K562 (cell line): ENCODE measurements around the gene CHERP. TPM values are rescaled to one million over a fixed set of nuclear protein-coding genes. Genes with fewer than 3 reads are reported as not detected.

ENCODE experiments used
- ATF1 ChIP-seq, 2 experiments: fragments of 450-650 bp in 1 of 2; IDR thresholded peaks; 2 replicates each; pipeline ENCODE4 v1.6.1; 2016; ENCODE audit warnings: missing compliant biosample characterization in 1 of 2, missing genetic modification characterization in 1 of 2
- EHMT2 ChIP-seq: fragments of 450-650 bp; IDR thresholded peaks from 2 replicates; pipeline ENCODE4 v1.6.1; 2018; ENCODE audit warnings: antibody characterized with exemption
- ELF1 ChIP-seq: fragments of 200-800 bp; sonication (Bioruptor generic); IDR thresholded peaks from 2 replicates; pipeline ENCODE4 v1.6.1; 2016; ENCODE audit warnings: missing genetic modification characterization, missing compliant biosample characterization
- ESRRA ChIP-seq: fragments of 450-650 bp; IDR thresholded peaks from 2 replicates; pipeline ENCODE4 v1.6.1; 2014; ENCODE audit warnings: low read depth, mild to moderate bottlenecking, moderate library complexity, borderline replicate concordance
- FOXP1 ChIP-seq: sonication (generic); formaldehyde crosslinking; IDR thresholded peaks from 2 replicates; pipeline ENCODE4 v1.8.0; 2022; ENCODE audit warnings: mild to moderate bottlenecking, missing genetic modification reagents
- HDAC6 ChIP-seq: IDR thresholded peaks from 2 replicates; pipeline ENCODE4 v1.6.1; 2012; ENCODE audit warnings: low read depth, mild to moderate bottlenecking, control low read depth, inconsistent platforms, low read length, moderate library complexity
- KAT7 ChIP-seq: sonication (generic); formaldehyde crosslinking; IDR thresholded peaks from 2 replicates; pipeline ENCODE4 v1.8.0; 2022; ENCODE audit warnings: missing genetic modification reagents, mild to moderate bottlenecking, borderline replicate concordance
- PRMT5 ChIP-seq: sonication (generic); formaldehyde crosslinking; IDR thresholded peaks from 2 replicates; pipeline ENCODE4 v1.5.0; 2020; ENCODE audit warnings: missing genetic modification reagents
- PTRF ChIP-seq: fragments of 450-650 bp; IDR thresholded peaks from 2 replicates; pipeline ENCODE4 v1.6.1; 2016; ENCODE audit warnings: mild to moderate bottlenecking, missing genetic modification characterization, missing compliant biosample characterization
- RAD21 ChIP-seq, 2 experiments: fragments of 250-450 bp in 1 of 2; fragments of 450-650 bp in 1 of 2; sonication (Bioruptor Pico) in 1 of 2; formaldehyde crosslinking in 1 of 2; IDR thresholded peaks in 1 of 2; conservative IDR thresholded peaks in 1 of 2; 2 replicates each; pipeline versions ENCODE4 v1.4.0 to v1.8.0; 2020 to 2022; ENCODE audit warnings: mild to moderate bottlenecking in 2 of 2, moderate library complexity in 1 of 2
- RCOR1 ChIP-seq, 2 experiments: IDR thresholded peaks; 2 replicates each; pipeline ENCODE4 v1.6.1; 2012; ENCODE audit warnings: low read depth in 2 of 2, low read length in 2 of 2, borderline replicate concordance in 1 of 2, improper control_type of control experiment in 1 of 2
- SMC3 ChIP-seq: conservative IDR thresholded peaks from 2 replicates; pipeline ENCODE4 v1.6.1; 2011; ENCODE audit warnings: low read depth, low read length, improper control_type of control experiment; ENCODE audit not compliant: insufficient read depth
- TEAD2 ChIP-seq: fragments of 450-650 bp; IDR thresholded peaks from 2 replicates; pipeline ENCODE4 v1.6.1; 2016; ENCODE audit warnings: missing genetic modification characterization, control low read depth, missing compliant biosample characterization
- TOE1 ChIP-seq, 2 experiments: fragments of 450-650 bp in 1 of 2; sonication (generic) in 1 of 2; formaldehyde crosslinking in 1 of 2; IDR thresholded peaks; 2 replicates each; pipeline versions ENCODE4 v1.7.1 to v1.8.0; 2016 to 2022; ENCODE audit warnings: borderline replicate concordance in 2 of 2, mild to moderate bottlenecking in 2 of 2, antibody characterized with exemption in 1 of 2, inconsistent platforms in 1 of 2, low read depth in 1 of 2, missing genetic modification reagents in 1 of 2, moderate library complexity in 1 of 2
- TRIM24 ChIP-seq, 2 experiments: fragments of 450-650 bp; IDR thresholded peaks; 2 replicates each; pipeline ENCODE4 v1.6.1; 2016
- ZNF134 ChIP-seq: fragments of 250-450 bp; sonication (Bioruptor Pico); conservative IDR thresholded peaks from 2 replicates; pipeline ENCODE4 v1.4.0; 2020
- ZNF239 ChIP-seq: fragments of 250-450 bp; sonication (Bioruptor Pico); IDR thresholded peaks from 2 replicates; pipeline ENCODE4 v1.4.0; 2020; ENCODE audit warnings: mild to moderate bottlenecking
- ZNF41 ChIP-seq: fragments of 250-450 bp; sonication (Bioruptor Pico); conservative IDR thresholded peaks from 2 replicates; pipeline ENCODE4 v1.4.0; 2020; ENCODE audit warnings: mild to moderate bottlenecking
- ZNF644 ChIP-seq: fragments of 200-800 bp; sonication (Bioruptor generic); IDR thresholded peaks from 2 replicates; pipeline ENCODE4 v1.6.1; 2016; ENCODE audit warnings: low read depth, missing genetic modification characterization, missing compliant biosample characterization
- ZNF707 ChIP-seq: fragments of 250-450 bp; sonication (Bioruptor Pico); conservative IDR thresholded peaks from 2 replicates; pipeline ENCODE4 v1.8.0; 2022; ENCODE audit warnings: inconsistent platforms, mild to moderate bottlenecking, moderate library complexity
- ZNF75A ChIP-seq: fragments of 450-650 bp; formaldehyde crosslinking; IDR thresholded peaks from 2 replicates; pipeline ENCODE4 v1.4.0; 2020; ENCODE audit warnings: mild to moderate bottlenecking
- polyA plus RNA-seq, 8 experiments: library from polyadenylated mRNA; depleted of rRNA in 4 of 8; stranded (reverse) in 5 of 8; unstranded in 3 of 8; fragments of >200 nt; fragmentation: Nextera tagmentation in 2 of 8; fragmentation: Illumina TruSeq in 1 of 8; extraction: Ambion mirVana in 2 of 8; extraction: Trizol in 1 of 8; gene quantifications; 2 replicates each; pipeline versions ENCODE4 v1.2.1 to v1.2.3, GENCODE V29; 2011 to 2014; ENCODE audit warnings: inconsistent platforms in 1 of 8, missing spikeins in 1 of 8
- total RNA-seq, 7 experiments: library from RNA; depleted of rRNA in 6 of 7; stranded (reverse); fragments of >200 nt in 6 of 7; fragmentation: Illumina TruSeq in 2 of 7; extraction: Trizol in 2 of 7; gene quantifications; 2 replicates each; pipeline versions ENCODE4 v1.2.1 to v1.2.3, GENCODE V29; 2011 to 2021; ENCODE audit warnings: low replicate concordance in 1 of 7
- TF ChIP-seq, protein P1 (sequence below): sonication (generic); formaldehyde crosslinking; IDR thresholded peaks from 2 replicates; pipeline ENCODE4 v1.8.0; 2022; ENCODE audit warnings: missing genetic modification reagents, mild to moderate bottlenecking, borderline replicate concordance
- TF ChIP-seq, protein P2 (sequence below): fragments of 250-450 bp; sonication (Bioruptor Pico); IDR thresholded peaks from 2 replicates; pipeline ENCODE4 v1.8.0; 2022; ENCODE audit warnings: moderate library complexity, mild to moderate bottlenecking, inconsistent platforms
- TF ChIP-seq, protein P3 (sequence below): IDR thresholded peaks from 2 replicates; pipeline ENCODE4 v1.6.1; 2012; ENCODE audit warnings: low read depth, low read length, improper control_type of control experiment, borderline replicate concordance

Gene CHERP
- total and polyA plus RNA-seq, 9 of the 15 experiments (the other 6 are each of a cell fraction or from before 2014, with no cell fraction given) = 0.60 to 85.1 (median 7.8) TPM

DNA sequence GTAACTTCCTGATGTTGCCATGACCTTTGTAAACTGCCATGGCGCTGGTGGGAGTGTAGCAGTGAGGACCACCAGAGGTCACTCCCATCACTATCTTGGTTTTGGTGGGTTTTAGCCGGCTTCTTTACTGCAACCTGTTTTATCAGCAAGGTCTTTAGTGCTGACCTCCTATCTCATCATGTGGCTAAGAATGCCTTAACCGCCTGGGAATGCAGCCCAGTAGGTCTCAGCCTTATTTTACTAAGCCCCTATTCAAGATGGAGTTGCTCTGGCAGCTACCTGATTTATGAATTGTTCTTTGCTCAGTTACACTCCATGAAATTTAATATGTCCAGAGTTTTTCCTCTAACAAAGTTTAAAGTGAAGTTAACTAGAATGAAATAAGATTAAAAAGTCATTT lies 65.8 kb downstream of the CHERP start (continued):
- peak; percentile 55; the same call in 1 of the 2 replicates for TF ChIP-seq ZNF239 (CRISPR knock-in tag)
- TF ChIP-seq ZNF644 (tag) = peak; percentile 64; the same call in 1 of the 2 replicates
- TF ChIP-seq TOE1 (IDR thresholded peaks at IDR 0.05; ENCODE audit: borderline replicate concordance) = no peak
- TF ChIP-seq TOE1 (CRISPR knock-in tag; IDR thresholded peaks at IDR 0.05; ENCODE audit: borderline replicate concordance, low read depth) = no peak
- peak; percentile 16 to 20; a peak in 2 of 4 replicates for TF ChIP-seq RAD21 (CRISPR knock-in tag; conservative IDR thresholded peaks at IDR 0.05 in 1 of 2, IDR thresholded peaks at IDR 0.05 in 1 of 2)
- TF ChIP-seq ESRRA = no peak
- no peak for TF ChIP-seq FOXP1
- TF ChIP-seq TRIM24 (IDR thresholded peaks at IDR 0.05) = no peak
- TF ChIP-seq, protein P1, sequence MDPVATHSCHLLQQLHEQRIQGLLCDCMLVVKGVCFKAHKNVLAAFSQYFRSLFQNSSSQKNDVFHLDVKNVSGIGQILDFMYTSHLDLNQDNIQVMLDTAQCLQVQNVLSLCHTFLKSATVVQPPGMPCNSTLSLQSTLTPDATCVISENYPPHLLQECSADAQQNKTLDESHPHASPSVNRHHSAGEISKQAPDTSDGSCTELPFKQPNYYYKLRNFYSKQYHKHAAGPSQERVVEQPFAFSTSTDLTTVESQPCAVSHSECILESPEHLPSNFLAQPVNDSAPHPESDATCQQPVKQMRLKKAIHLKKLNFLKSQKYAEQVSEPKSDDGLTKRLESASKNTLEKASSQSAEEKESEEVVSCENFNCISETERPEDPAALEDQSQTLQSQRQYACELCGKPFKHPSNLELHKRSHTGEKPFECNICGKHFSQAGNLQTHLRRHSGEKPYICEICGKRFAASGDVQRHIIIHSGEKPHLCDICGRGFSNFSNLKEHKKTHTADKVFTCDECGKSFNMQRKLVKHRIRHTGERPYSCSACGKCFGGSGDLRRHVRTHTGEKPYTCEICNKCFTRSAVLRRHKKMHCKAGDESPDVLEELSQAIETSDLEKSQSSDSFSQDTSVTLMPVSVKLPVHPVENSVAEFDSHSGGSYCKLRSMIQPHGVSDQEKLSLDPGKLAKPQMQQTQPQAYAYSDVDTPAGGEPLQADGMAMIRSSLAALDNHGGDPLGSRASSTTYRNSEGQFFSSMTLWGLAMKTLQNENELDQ (CRISPR knock-in tag) = no peak
- TF ChIP-seq SMC3 = no peak
- TF ChIP-seq ZNF707 (CRISPR knock-in tag) = no peak
- TF ChIP-seq ZNF75A (CRISPR knock-in tag) = peak; percentile 45; the same call in 1 of the 2 replicates
- TF ChIP-seq PTRF (tag) = peak; percentile 72
- TF ChIP-seq ATF1 (CRISPR knock-in tag; IDR thresholded peaks at IDR 0.05) = no peak
- TF ChIP-seq ATF1 (tag; IDR thresholded peaks at IDR 0.05) = no peak
- no peak for TF ChIP-seq KAT7 (CRISPR knock-in tag)
- TF ChIP-seq, protein P2, sequence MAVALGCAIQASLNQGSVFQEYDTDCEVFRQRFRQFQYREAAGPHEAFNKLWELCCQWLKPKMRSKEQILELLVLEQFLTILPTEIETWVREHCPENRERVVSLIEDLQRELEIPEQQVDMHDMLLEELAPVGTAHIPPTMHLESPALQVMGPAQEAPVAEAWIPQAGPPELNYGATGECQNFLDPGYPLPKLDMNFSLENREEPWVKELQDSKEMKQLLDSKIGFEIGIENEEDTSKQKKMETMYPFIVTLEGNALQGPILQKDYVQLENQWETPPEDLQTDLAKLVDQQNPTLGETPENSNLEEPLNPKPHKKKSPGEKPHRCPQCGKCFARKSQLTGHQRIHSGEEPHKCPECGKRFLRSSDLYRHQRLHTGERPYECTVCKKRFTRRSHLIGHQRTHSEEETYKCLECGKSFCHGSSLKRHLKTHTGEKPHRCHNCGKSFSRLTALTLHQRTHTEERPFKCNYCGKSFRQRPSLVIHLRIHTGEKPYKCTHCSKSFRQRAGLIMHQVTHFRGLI (CRISPR knock-in tag) = peak; percentile 80
- 0 out of 4 replicates have a peak, but pooled peaks of 1 of the 2 experiments have one; percentile 32 for TF ChIP-seq RCOR1 (IDR thresholded peaks at IDR 0.05; ENCODE audit: borderline replicate concordance in 1 of 2, low read depth in 2 of 2, low read length in 2 of 2)
- no peak for TF ChIP-seq HDAC6
- no peak for TF ChIP-seq PRMT5
- no peak for TF ChIP-seq EHMT2
- TF ChIP-seq, protein P3, sequence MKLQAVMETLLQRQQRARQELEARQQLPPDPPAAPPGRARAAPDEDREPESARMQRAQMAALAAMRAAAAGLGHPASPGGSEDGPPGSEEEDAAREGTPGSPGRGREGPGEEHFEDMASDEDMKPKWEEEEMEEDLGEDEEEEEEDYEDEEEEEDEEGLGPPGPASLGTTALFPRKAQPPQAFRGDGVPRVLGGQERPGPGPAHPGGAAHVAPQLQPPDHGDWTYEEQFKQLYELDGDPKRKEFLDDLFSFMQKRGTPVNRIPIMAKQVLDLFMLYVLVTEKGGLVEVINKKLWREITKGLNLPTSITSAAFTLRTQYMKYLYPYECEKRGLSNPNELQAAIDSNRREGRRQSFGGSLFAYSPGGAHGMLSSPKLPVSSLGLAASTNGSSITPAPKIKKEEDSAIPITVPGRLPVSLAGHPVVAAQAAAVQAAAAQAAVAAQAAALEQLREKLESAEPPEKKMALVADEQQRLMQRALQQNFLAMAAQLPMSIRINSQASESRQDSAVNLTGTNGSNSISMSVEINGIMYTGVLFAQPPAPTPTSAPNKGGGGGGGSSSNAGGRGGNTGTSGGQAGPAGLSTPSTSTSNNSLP = no peak
- TF ChIP-seq ZNF134 = peak; percentile 33; the same call in 1 of the 2 replicates
- TF ChIP-seq TEAD2 = peak; percentile 57; the same call in 1 of the 2 replicates
- TF ChIP-seq ZNF41 (CRISPR knock-in tag) = no peak
- TF ChIP-seq ELF1 (tag) = no peak
